ENCODE results near the gene LRRN2. TPM values are rescaled to one million over a fixed set of nuclear protein-coding genes. Genes with fewer than 3 reads are reported as not detected.

Gene LRRN2
- total and polyA plus RNA-seq, 9 of the 15 experiments (the other 6 are each of a cell fraction or from before 2014, with no cell fraction given) = 0.05 TPM; not detected in 8

GRCh38 chr1:204692841-204693356, 7.4 kb upstream of the LRRN2 start (continued):
- TF ChIP-seq JUND (IDR thresholded peaks at IDR 0.05; ENCODE audit: borderline replicate concordance, low read depth, low read length) (peak; percentile 62), JUND (tag; IDR thresholded peaks at IDR 0.05; ENCODE audit: borderline replicate concordance, low read depth, low read length) (0 out of 3 replicates have a peak, but pooled peaks have one; percentile 65), VEZF1 (CRISPR knock-in tag; IDR thresholded peaks at IDR 0.05) (no peak), RBM22 (IDR thresholded peaks at IDR 0.05; ENCODE audit: low read depth, low read length, poor library complexity, severe bottlenecking) (no peak), NR4A1 (CRISPR knock-in tag; IDR thresholded peaks at IDR 0.05) (no peak), NR4A1 (tag; IDR thresholded peaks at IDR 0.05) (peak; percentile 74), PTBP1 (IDR thresholded peaks at IDR 0.05; ENCODE audit: low read depth, low read length) (0 out of 2 replicates have a peak, but pooled peaks have one; percentile 83), FOXM1 (IDR thresholded peaks at IDR 0.05; ENCODE audit: low read depth) (peak; percentile 61), FOXM1 (CRISPR knock-in tag; IDR thresholded peaks at IDR 0.05; ENCODE audit: low read depth) (no peak), ZNF263 (CRISPR knock-in tag; IDR thresholded peaks at IDR 0.05; ENCODE audit: borderline replicate concordance) (no peak), DMBX1 (CRISPR knock-in tag; IDR thresholded peaks at IDR 0.05; ENCODE audit: borderline replicate concordance) (peak; percentile 33; the same call in 1 of the 2 replicates), RBBP5 (IDR thresholded peaks at IDR 0.05; ENCODE audit: borderline replicate concordance, insufficient read depth, low read length, poor library complexity, severe bottlenecking) (no peak), NCOA4 (IDR thresholded peaks at IDR 0.05; ENCODE audit: partially characterized antibody) (no peak), NEUROD1 (IDR thresholded peaks at IDR 0.05; ENCODE audit: borderline replicate concordance, low read depth, low read length, partially characterized antibody) (peak; percentile 98), ASH1L (IDR thresholded peaks at IDR 0.05; ENCODE audit: borderline replicate concordance, low read depth, partially characterized antibody) (no peak), SIN3B (IDR thresholded peaks at IDR 0.05; ENCODE audit: low read depth) (no peak), EGR1 (conservative IDR thresholded peaks at IDR 0.05) (no peak), ZNF512 (tag; IDR thresholded peaks at IDR 0.05) (peak; percentile 45), ZSCAN29 (IDR thresholded peaks at IDR 0.05) (no peak), MAZ (CRISPR knock-in tag; conservative IDR thresholded peaks at IDR 0.05 in 1 of 2, IDR thresholded peaks at IDR 0.05 in 1 of 2) (peak in 1 of 2 experiments; percentile 56; a peak in 1 of 4 replicates), DIDO1 (tag; IDR thresholded peaks at IDR 0.05; ENCODE audit: low read depth) (peak; percentile 64; the same call in 1 of the 2 replicates)
- TF ChIP-seq, protein P1, sequence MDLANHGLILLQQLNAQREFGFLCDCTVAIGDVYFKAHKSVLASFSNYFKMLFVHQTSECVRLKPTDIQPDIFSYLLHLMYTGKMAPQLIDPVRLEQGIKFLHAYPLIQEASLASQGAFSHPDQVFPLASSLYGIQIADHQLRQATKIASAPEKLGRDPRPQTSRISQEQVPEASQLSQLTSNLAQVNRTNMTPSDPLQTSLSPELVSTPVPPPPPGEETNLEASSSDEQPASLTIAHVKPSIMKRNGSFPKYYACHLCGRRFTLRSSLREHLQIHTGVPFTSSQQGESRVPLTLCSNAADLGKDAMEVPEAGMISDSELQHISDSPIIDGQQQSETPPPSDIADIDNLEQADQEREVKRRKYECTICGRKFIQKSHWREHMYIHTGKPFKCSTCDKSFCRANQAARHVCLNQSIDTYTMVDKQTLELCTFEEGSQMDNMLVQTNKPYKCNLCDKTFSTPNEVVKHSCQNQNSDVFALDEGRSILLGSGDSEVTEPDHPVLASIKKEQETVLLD (IDR thresholded peaks at IDR 0.05) = peak; percentile 78
- TF ChIP-seq, protein P2, sequence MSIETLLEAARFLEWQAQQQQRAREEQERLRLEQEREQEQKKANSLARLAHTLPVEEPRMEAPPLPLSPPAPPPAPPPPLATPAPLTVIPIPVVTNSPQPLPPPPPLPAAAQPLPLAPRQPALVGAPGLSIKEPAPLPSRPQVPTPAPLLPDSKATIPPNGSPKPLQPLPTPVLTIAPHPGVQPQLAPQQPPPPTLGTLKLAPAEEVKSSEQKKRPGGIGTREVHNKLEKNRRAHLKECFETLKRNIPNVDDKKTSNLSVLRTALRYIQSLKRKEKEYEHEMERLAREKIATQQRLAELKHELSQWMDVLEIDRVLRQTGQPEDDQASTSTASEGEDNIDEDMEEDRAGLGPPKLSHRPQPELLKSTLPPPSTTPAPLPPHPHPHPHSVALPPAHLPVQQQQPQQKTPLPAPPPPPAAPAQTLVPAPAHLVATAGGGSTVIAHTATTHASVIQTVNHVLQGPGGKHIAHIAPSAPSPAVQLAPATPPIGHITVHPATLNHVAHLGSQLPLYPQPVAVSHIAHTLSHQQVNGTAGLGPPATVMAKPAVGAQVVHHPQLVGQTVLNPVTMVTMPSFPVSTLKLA (conservative IDR thresholded peaks at IDR 0.05) = peak in 1 of 2 experiments; percentile 61; a peak in 1 of 4 replicates

Data from K562 (cell line).